Nephron progenitor cell (in vitro differentiated cells): Measurements from ENCODE around the gene DAPL1.

Experiments used
- DNase-seq: peaks from one replicate; pipeline ENCODE4 v3.0.0; 2021
- H3K27ac Mint-ChIP-seq: 2 replicates; pipeline ENCODE4 v1.8.0; 2021; ENCODE audit warnings: mild to moderate bottlenecking, moderate library complexity, mixed read lengths
- H3K27me3 Mint-ChIP-seq: 2 replicates; pipeline ENCODE4 v1.8.0; 2021; ENCODE audit warnings: mild to moderate bottlenecking, low read depth, mixed read lengths; ENCODE audit not compliant: poor library complexity
- H3K36me3 Mint-ChIP-seq: 2 replicates; pipeline ENCODE4 v1.8.0; 2021; ENCODE audit warnings: low read depth, mixed read lengths
- H3K4me1 Mint-ChIP-seq: 2 replicates; pipeline ENCODE4 v1.8.0; 2021; ENCODE audit warnings: mixed read lengths
- H3K4me3 Mint-ChIP-seq: 2 replicates; pipeline ENCODE4 v1.8.0; 2021; ENCODE audit warnings: mild to moderate bottlenecking, moderate library complexity, mixed read lengths
- H3K9me3 Mint-ChIP-seq: 2 replicates; pipeline ENCODE4 v1.8.0; 2021; ENCODE audit warnings: mild to moderate bottlenecking, moderate library complexity, mixed read lengths
- CTCF ChIP-seq: fragments of 200-600 bp; sonication (generic); IDR thresholded peaks from 2 replicates; pipeline ENCODE4 v1.5.0; 2021; ENCODE audit warnings: antibody characterized with exemption

Gene DAPL1

GRCh38 chr2:158781353-158781961 is 13.7 kb upstream of the DAPL1 start:
- no peak for TF ChIP-seq CTCF
- H3K36me3 Mint-ChIP-seq: peaks cover 9% of the 10 kb centered on the region
- peaks cover 38% of the 10 kb centered on the region for H3K4me1 Mint-ChIP-seq
- no peaks in the 10 kb centered on the region for H3K27me3 Mint-ChIP-seq
- peaks cover 27% of the 10 kb centered on the region for H3K9me3 Mint-ChIP-seq
- no peak for DNase-seq
- H3K4me3 Mint-ChIP-seq: no peak overlapping the region
- H3K27ac Mint-ChIP-seq: no peak overlapping the region

DNA sequence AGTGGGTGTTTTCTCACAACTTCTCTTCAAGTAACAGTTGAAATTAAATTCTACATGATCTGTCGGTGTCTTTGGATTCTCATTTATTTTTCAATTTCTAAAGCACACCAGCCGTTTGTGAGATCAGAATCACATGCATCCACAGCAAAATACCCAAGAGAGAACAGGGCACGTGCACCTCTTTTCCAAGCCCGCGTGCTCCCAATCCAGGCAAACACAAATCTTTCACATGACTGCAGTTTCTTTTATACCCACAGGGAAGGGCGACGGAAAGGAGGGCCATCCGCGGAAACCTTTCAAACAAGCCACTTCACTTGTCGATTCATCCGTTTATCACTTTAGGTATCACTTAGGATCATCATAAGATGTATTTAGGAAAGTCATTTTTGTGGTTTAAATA is 13.0 kb upstream of the DAPL1 start:
- H3K4me3 Mint-ChIP-seq: no peak overlapping the region
- peaks cover 9% of the 10 kb centered on the region for H3K36me3 Mint-ChIP-seq
- no peak for DNase-seq
- peak overlapping the region; percentile 77 for H3K27ac Mint-ChIP-seq
- no peaks in the 10 kb centered on the region for H3K27me3 Mint-ChIP-seq
- no peak for TF ChIP-seq CTCF
- peaks cover 34% of the 10 kb centered on the region for H3K9me3 Mint-ChIP-seq
- H3K4me1 Mint-ChIP-seq: peaks cover 31% of the 10 kb centered on the region

DNA sequence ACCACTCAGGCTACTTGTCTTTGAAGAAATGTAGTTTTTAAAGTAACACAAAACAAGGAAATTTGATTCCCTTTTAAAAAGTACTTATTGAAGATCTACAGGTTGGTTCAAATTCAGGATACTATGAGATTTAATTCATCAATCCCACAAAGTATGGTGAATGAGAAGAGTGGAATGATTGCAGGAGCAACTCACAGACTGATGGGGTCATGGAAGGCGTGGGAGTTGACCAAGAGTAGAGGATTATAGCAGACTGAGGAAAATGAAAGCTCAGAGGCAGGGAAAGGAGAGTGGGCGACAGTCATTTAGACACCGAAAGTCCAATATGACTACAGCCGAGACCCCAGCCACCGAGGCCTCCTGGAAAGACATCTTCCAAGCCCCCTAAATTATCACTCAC is 12.5 kb upstream of the DAPL1 start:
- Mint-ChIP-seq H3K27me3 (no peaks in the 10 kb centered on the region), H3K9me3 (peaks cover 39% of the 10 kb centered on the region), H3K36me3 (peaks cover 9% of the 10 kb centered on the region), H3K4me3 (no peak overlapping the region), H3K27ac (peak overlapping the region; percentile 95), H3K4me1 (peaks cover 31% of the 10 kb centered on the region)
- no peak for TF ChIP-seq CTCF
- no peak for DNase-seq

DNA sequence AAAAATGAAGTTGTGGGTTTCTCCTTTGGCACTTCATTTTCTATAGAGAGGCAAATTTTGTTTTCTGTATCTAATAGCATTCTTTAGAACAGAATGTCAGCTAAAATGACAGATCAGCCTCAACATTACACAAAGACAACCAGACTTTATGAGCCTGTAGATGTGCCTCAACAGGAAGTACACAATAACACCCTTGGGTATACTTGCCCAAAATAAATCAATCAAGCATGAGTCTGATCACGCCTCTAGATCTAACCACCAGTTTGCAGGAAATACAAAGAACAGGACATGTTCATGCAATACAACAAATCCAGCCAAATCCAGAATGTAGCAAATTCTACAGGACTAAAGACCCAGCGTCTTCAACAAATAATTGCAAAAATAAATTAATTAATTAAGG is 11.2 kb upstream of the DAPL1 start:
- Mint-ChIP-seq H3K36me3 (peaks cover 9% of the 10 kb centered on the region), H3K9me3 (peaks cover 49% of the 10 kb centered on the region), H3K4me3 (no peak overlapping the region), H3K27me3 (no peaks in the 10 kb centered on the region), H3K4me1 (peaks cover 31% of the 10 kb centered on the region), H3K27ac (peak overlapping the region; percentile 60)
- TF ChIP-seq CTCF: no peak
- DNase-seq: no peak

GRCh38 chr2:158786897-158787296 is 8.2 kb upstream of the DAPL1 start:
- TF ChIP-seq CTCF: no peak
- H3K9me3 Mint-ChIP-seq: peaks cover 43% of the 10 kb centered on the region

DNA sequence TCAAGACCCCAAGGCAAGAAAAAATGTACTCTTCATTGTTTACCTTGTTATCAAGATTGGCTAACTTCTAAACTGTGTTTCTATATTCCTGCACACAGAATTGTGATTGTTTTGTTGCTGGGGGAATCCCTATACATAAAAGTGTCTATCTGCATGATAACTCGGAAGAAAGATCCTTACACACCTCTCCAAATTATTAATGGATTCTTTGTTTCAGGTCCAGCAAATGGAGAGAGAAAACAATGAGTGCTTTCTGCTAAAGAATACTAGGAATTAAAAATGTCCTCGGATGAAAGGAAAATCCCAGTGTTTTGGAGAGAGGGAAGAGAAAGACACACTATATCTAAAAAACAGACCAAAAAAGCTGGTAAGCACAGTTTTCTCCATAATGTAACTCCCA is 6.2 kb upstream of the DAPL1 start:
- H3K4me3 Mint-ChIP-seq: no peak overlapping the region

More at GRCh38 chr2:158786897-158787296, 8.2 kb upstream of the DAPL1 start:
- H3K36me3 Mint-ChIP-seq: peaks cover 5% of the 10 kb centered on the region
- DNase-seq: no peak
- H3K27ac Mint-ChIP-seq: no peak overlapping the region
- peaks cover 2% of the 10 kb centered on the region for H3K27me3 Mint-ChIP-seq
- H3K4me1 Mint-ChIP-seq: peaks cover 20% of the 10 kb centered on the region
- H3K4me3 Mint-ChIP-seq: no peak overlapping the region

More for the DNA sequence above, 6.2 kb upstream of the DAPL1 start:
- Mint-ChIP-seq H3K27me3 (peaks cover 8% of the 10 kb centered on the region), H3K27ac (no peak overlapping the region), H3K36me3 (no peaks in the 10 kb centered on the region), H3K4me1 (peaks cover 6% of the 10 kb centered on the region), H3K9me3 (peaks cover 33% of the 10 kb centered on the region)
- DNase-seq: no peak
- TF ChIP-seq CTCF: no peak
